GM10266 (cell line): ENCODE measurements around the gene FTO.

Experiments
- DNase-seq: peaks from one replicate; pipeline ENCODE4 v3.0.0; 2012; ENCODE audit errors: extremely low spot score
- CTCF ChIP-seq: IDR thresholded peaks from 2 replicates; pipeline ENCODE4 v1.5.1; 2012; ENCODE audit warnings: mild to moderate bottlenecking, low read depth; ENCODE audit not compliant: control insufficient read depth, insufficient read depth; ENCODE audit errors: missing control alignments

The FTO gene

GRCh38 chr16:53924331-53925106 lies 220.6 kb downstream of the FTO start:
- DNase-seq: no peak
- no peak for TF ChIP-seq CTCF

DNA sequence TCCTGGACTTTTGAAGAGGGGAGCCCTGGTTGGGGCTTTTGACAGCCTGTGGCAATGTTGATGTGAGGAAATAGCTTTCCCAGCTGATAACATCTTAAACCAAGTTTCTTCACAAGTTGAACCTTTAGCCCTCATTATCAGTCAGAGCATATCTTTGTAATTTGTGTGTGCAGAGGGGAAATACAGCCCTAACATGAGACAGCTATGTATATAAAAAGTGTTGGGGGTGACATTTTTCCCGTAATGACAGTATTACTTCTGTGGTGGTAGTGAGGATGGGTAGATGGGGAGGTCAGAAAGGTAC lies 221.1 kb downstream of the FTO start:
- TF ChIP-seq CTCF: no peak
- no peak for DNase-seq

DNA sequence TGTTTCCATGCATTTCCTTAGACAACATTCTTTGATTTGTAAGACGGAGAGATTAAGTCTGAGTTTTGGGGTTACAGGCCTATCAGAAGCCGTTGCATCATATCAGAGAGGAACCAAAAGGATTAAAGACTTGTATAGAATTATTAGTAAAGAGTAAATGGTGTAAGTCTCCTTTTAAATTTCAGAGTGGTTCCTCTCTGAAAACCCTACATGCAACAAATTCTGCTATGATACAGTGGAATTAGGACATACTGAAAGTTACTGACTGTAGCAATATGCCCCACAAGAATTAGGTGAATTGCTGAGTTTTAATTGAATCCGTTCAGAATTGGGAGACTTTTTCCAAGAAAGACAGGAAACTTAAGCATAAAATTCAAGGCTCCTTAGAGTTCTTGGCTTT lies 221.6 kb downstream of the FTO start:
- no peak for TF ChIP-seq CTCF
- DNase-seq: no peak

- TF ChIP-seq CTCF: no peak
- DNase-seq: no peak
These were observed 222.3 kb downstream of the FTO start for GRCh38 chr16:53926209-53926608.

GRCh38 chr16:53932975-53933374 lies 229.0 kb downstream of the FTO start:
- DNase-seq: no peak

GRCh38 chr16:53933407-53933806 lies 229.5 kb downstream of the FTO start:
- no peak for DNase-seq

More at GRCh38 chr16:53932975-53933374, 229.0 kb downstream of the FTO start:
- no peak for TF ChIP-seq CTCF

More at GRCh38 chr16:53933407-53933806, 229.5 kb downstream of the FTO start:
- no peak for TF ChIP-seq CTCF
